Effector memory CD4-positive, alpha-beta T cell (primary cell): Measurements from ENCODE around the gene NGEF.
A peak's percentile ranks its signal among the peaks of the same experiment; 100 is the strongest.

ENCODE experiments used
- DNase-seq, 3 donors: peaks; one replicate each; pipeline ENCODE4 v3.0.0-alpha.2; 2020
- H3K27ac ChIP-seq: 2 replicates; pipeline ENCODE4 v1.7.0; 2013; ENCODE audit warnings: mild to moderate bottlenecking, low read length, moderate library complexity; ENCODE audit not compliant: insufficient read depth, poor library complexity, severe bottlenecking
- H3K27me3 ChIP-seq: replicated peaks from 2 replicates; pipeline ENCODE4 v1.7.0; 2013; ENCODE audit warnings: mild to moderate bottlenecking, low read length; ENCODE audit not compliant: insufficient read depth, control insufficient read depth, poor library complexity, severe bottlenecking
- H3K36me3 ChIP-seq: 2 replicates; pipeline ENCODE4 v1.7.0; 2013; ENCODE audit warnings: mild to moderate bottlenecking, low read length, moderate library complexity; ENCODE audit not compliant: control insufficient read depth, insufficient read depth
- H3K4me1 ChIP-seq: 2 replicates; pipeline ENCODE4 v1.7.0; 2013; ENCODE audit warnings: low read length, mild to moderate bottlenecking; ENCODE audit not compliant: control insufficient read depth, insufficient read depth, poor library complexity, severe bottlenecking
- H3K4me3 ChIP-seq: 2 replicates; pipeline ENCODE4 v1.7.0; 2013; ENCODE audit warnings: low read length, low read depth, mild to moderate bottlenecking; ENCODE audit not compliant: insufficient read depth, poor library complexity, severe bottlenecking
- H3K9me3 ChIP-seq: 2 replicates; pipeline ENCODE4 v1.7.0; 2013; ENCODE audit warnings: mild to moderate bottlenecking, low read length, moderate library complexity; ENCODE audit not compliant: control insufficient read depth

Gene NGEF

DNA sequence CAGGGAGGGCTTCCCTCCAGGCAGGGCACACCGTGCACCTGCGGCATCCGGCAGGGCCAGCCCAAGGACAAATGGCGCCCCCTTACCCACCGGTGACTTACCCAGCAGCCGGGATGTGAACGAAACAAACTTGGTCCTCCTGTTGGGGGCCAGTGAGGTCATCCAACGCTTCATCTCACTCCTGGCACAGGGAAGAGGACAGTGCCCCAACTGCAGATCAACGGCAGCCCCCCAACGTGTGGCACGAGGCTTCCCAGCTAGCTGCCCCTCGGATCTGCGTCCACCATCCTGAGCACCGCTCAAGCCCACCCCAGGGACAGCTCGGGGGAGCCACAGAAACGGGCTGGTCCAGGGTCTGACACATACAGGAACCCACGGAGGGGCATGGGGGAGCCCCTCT is 131.0 kb downstream of the NGEF start:
- no peak for DNase-seq
- Histone ChIP-seq H3K36me3 (no peaks in the 10 kb centered on the region), H3K4me1 (no peaks in the 10 kb centered on the region), H3K27me3 (no peaks in the 10 kb centered on the region), H3K4me3 (no peak overlapping the region), H3K9me3 (no peaks in the 10 kb centered on the region), H3K27ac (no peak overlapping the region)

DNA sequence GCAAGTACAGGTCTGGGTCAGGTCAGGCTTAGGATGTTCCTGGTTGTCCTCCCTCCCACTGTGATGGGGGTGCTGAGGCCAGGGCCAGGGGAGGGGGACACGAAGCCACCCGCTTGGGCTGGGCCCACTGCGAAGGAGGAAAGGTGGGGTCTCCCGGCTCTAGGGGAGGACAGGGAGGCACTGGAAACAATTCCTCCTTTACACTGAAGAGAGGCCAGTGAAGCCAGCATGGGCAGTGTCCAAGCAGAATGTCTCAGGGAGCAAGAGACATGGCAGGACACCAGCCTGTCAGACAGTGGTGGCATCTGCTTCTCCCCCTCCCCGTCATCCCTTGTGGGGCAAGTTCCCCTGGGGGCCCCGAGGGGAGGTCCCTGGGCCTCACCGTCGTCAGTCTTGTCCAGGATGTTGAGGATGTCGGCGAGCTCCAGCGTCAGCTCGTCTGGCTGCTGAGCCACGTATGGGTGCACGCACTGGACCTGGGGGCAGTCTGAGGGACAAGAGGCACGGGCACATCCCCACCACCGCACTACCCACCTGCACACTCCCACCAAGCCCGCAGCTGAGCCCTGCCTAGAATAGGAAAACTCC is 132.2 kb downstream of the NGEF start:
- Histone ChIP-seq H3K27me3 (peaks cover under 1% of the 10 kb centered on the region), H3K9me3 (no peaks in the 10 kb centered on the region), H3K4me1 (no peaks in the 10 kb centered on the region), H3K27ac (no peak overlapping the region), H3K4me3 (no peak overlapping the region), H3K36me3 (no peaks in the 10 kb centered on the region)
- DNase-seq: no peak

DNA sequence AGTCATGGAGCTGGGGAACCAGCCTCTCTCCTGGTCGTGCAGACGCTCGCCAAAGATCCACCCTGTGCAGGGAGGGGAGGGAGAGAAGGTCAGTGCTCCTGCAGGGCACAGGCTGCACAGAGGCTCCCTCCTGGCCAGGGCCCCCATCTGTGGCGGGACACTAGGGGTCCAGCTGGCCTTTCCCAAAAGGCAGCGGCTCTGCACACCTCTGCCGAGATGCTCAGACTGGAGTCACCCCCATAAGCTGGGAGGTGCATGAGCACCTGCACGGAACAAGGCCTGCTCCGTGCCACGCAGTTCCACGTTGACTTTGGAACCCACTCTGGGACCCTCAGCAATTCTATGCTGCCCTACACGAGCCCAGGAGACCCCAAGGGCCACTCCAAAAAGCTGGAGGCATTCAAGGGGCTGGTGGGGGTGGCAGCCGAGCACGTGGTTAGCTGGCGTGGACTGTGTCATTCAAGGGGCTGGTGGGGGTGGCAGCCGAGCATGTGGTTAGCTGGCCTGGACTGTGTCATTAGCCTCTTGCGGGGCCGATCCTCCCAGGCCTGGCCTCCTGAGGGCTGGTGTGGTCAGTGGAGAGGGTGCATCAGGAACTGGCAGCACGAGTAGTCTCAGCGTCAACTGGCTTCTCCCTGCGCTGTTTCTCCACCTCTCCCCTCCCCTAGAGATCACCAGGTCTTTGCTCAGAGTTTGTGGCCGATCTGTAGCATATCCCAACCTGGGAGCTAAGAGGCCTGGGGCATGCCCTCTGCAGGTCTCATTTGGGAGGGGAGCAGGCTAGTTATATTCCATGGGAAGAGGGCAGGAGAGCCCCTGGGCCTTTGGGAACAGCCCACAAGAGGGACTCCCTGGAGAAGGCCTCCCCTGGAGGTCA is 133.2 kb downstream of the NGEF start:
- Histone ChIP-seq H3K36me3 (no peaks in the 10 kb centered on the region), H3K9me3 (no peaks in the 10 kb centered on the region), H3K4me3 (no peak overlapping the region), H3K4me1 (peaks cover 5% of the 10 kb centered on the region), H3K27ac (no peak overlapping the region), H3K27me3 (peaks cover 5% of the 10 kb centered on the region)
- DNase-seq: no peak

DNA sequence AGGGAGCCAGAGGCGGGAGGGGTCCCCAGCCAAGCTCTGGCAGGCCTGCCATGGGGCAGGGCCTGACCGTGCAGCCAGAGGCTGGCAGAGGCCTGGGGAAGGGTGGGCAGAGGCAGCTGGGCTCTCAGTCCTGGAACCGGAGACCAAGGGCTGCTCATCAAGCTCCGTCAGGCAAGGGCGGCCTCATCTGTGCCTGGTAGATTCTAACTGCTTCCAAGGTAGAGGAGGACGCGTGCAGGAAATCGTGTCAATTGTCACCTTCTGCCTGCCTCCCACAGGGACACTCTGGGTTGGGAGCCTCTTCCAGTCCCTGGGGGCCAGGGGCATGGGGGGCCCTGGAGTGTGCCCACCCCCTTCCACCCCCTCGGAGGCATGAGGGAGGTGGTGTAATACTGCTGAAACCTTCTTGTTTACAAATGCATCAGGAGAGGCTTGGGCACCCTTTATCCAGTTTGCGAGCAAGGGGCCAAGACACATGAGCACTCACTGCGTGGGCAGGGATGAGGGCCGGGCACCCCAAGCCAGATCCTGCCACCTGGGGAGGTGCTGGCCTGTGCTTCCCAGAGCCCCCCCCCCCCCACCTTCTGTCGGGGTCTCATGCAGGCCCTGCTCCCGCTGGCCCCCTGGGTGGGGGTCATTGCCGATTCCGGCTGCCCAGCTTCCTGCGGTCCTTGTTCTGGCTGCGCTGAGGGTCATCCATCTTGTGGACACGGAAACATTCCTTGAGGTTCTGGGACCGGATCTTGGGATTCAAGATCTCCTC is 134.0 kb downstream of the NGEF start:
- Histone ChIP-seq H3K36me3 (no peaks in the 10 kb centered on the region), H3K9me3 (no peaks in the 10 kb centered on the region), H3K4me3 (no peak overlapping the region), H3K27me3 (peaks cover 10% of the 10 kb centered on the region), H3K27ac (no peak overlapping the region), H3K4me1 (peaks cover 5% of the 10 kb centered on the region)
- DNase-seq: no peak

DNA sequence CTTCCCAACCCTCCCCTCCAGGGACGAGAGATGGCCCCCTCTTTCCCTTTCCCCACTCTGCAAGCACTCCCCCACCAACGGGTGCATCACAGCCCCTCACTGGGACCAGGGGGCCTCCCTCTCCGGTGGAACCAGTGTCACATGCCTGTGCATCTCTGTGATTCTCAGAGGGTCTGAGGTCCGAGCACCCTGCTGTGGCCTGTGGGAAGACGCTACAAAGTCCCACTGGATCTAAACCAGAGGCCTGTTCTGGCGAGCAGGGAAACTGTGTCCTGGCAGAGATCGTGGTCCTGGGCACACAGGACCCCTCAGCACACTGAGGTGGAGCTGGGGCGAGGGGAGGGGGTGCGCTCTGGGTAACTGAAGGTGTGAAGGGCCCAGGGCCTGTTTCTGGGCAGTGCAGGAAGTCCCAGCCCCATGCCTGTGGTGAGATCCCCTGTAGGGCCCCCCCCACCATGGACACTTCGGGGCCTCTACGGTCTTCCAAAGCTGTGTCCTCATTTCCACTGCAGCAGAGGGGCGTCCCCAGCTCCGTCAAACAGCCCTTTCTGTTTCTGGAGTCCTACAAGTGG is 135.0 kb downstream of the NGEF start:
- no peak for DNase-seq
- Histone ChIP-seq H3K27me3 (peaks cover 10% of the 10 kb centered on the region), H3K4me3 (no peak overlapping the region), H3K9me3 (no peaks in the 10 kb centered on the region), H3K27ac (no peak overlapping the region), H3K4me1 (peaks cover 5% of the 10 kb centered on the region), H3K36me3 (no peaks in the 10 kb centered on the region)

DNA sequence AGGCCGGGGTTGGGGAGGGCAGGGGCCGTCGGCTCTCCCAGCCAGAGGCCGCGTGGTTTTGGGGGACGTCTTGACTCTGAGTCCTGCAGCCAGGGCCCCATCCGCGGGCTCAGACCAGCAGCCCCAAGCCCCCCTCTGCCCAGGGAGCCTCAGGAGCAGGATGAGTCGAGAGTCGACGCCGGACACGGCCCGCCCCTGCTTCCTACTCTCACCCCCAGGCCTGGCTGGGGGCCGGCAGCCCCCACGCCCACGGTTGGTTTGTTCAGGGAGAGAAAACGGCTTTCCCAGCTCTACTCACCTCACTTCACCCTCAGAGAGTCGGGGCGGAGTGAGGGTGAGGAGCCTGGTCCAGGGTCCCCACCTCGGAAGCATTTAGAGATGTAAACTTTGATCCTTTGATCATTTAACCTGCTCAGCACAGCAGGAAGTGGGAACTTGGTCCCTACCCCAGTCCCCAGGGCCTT is 136.0 kb downstream of the NGEF start:
- H3K9me3 ChIP-seq: no peaks in the 10 kb centered on the region
- no peaks in the 10 kb centered on the region for H3K36me3 ChIP-seq
- H3K4me3 ChIP-seq: peak overlapping the region; percentile 49
- H3K27ac ChIP-seq: no peak overlapping the region
- H3K27me3 ChIP-seq: peaks cover 10% of the 10 kb centered on the region
- no peak for DNase-seq
- peaks cover 5% of the 10 kb centered on the region for H3K4me1 ChIP-seq

DNA sequence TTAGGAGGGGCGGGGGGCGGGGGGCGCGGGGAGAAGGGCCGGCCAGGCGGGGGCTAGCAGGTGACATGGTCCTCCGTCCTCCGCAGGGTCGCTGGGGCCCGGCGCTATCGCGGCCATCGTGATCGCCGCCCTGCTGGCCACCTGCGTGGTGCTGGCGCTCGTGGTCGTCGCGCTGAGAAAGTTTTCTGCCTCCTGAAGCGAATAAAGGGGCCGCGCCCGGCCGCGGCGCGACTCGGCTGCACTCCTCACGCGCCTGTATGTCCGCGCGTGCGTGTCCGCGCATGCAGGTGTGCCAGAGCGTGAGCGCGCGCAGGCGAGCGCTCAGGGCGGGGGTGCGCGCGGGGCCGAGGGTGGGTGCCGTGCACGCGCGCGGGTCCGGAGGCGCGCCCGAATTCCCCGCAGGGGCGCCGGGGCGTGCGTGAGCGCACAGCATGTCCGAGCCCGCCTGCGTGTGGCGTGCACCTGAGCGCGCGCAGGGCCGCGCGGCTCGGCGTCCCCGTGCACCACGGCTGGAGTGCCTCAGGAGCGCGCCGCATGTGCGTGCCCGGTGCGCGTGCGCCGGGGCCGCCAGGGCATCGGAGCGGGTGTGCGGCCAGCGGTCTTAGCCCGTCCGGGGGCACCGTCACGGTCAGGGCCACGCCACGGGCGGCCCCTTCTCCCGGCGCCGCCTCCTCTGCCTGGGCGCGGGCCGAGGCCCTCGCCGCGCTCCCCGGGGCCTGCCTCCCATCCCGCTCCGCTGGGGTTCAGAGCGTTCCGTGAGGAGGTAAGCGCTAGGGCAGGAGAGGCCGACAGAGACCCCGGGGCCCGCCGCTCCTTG is 136.7 kb downstream of the NGEF start:
- no peak overlapping the region for H3K27ac ChIP-seq
- peak overlapping the region; percentile 49 for H3K4me3 ChIP-seq
- no peak for DNase-seq
- peaks cover 5% of the 10 kb centered on the region for H3K4me1 ChIP-seq
- no peaks in the 10 kb centered on the region for H3K9me3 ChIP-seq
- peaks cover 10% of the 10 kb centered on the region for H3K27me3 ChIP-seq
- no peaks in the 10 kb centered on the region for H3K36me3 ChIP-seq

DNA sequence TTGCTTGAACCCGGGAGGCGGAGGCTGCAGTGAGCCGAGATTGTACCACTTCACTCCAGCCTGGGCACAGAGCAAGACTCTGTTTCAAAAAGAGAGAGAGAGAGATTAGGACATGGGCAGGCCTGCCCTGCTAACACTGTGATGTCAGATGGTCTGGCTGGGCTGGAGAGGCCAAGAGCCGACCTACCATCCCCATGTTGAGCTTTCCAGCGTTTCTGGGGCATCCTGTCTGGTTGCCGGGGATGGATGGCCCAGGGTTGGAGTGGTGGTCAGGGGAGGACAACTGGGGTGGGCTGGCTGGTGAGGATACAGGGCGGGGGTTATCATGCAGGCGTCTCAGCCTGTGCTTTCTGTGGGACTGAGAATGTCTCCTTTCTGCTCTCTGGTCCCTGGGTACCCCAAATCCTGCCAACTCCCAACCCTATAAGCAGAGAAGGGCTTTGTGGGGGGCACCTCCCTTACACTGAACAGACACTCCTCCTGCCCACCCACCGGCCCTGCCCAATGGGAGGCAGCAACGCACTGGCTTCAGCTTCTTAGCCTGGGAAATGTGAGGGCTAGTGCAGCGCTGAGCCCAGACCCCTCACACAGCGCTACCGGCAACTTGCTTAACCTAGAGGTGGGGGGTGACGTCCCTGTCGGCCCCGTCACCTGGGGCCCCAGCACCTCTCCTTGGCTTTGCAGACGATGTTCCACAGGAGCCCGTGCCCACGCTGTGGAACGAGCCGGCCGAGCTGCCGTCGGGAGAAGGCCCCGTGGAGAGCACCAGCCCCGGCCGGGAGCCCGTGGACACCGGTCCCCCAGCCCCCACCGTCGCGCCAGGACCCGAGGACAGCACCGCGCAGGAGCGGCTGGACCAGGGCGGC is 137.6 kb downstream of the NGEF start:
- Histone ChIP-seq H3K4me3 (peak overlapping the region; percentile 49), H3K9me3 (no peaks in the 10 kb centered on the region), H3K27me3 (peaks cover 10% of the 10 kb centered on the region), H3K4me1 (peaks cover 5% of the 10 kb centered on the region), H3K36me3 (no peaks in the 10 kb centered on the region), H3K27ac (no peak overlapping the region)
- no peak for DNase-seq
